GM10266 (cell line): ENCODE data around the gene SNX6.

Experiments used
- DNase-seq: peaks from one replicate; pipeline ENCODE4 v3.0.0; 2012; ENCODE audit errors: extremely low spot score
- TF ChIP-seq, protein P1 (sequence below): IDR thresholded peaks from 2 replicates; pipeline ENCODE4 v1.5.1; 2012; ENCODE audit warnings: mild to moderate bottlenecking, low read depth; ENCODE audit not compliant: control insufficient read depth, insufficient read depth; ENCODE audit errors: missing control alignments

SNX6 gene

GRCh38 chr14:34593740-34594375, 36.1 kb downstream of the SNX6 start:
- TF ChIP-seq, protein P1, sequence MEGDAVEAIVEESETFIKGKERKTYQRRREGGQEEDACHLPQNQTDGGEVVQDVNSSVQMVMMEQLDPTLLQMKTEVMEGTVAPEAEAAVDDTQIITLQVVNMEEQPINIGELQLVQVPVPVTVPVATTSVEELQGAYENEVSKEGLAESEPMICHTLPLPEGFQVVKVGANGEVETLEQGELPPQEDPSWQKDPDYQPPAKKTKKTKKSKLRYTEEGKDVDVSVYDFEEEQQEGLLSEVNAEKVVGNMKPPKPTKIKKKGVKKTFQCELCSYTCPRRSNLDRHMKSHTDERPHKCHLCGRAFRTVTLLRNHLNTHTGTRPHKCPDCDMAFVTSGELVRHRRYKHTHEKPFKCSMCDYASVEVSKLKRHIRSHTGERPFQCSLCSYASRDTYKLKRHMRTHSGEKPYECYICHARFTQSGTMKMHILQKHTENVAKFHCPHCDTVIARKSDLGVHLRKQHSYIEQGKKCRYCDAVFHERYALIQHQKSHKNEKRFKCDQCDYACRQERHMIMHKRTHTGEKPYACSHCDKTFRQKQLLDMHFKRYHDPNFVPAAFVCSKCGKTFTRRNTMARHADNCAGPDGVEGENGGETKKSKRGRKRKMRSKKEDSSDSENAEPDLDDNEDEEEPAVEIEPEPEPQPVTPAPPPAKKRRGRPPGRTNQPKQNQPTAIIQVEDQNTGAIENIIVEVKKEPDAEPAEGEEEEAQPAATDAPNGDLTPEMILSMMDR: no peak
- DNase-seq: no peak

DNA sequence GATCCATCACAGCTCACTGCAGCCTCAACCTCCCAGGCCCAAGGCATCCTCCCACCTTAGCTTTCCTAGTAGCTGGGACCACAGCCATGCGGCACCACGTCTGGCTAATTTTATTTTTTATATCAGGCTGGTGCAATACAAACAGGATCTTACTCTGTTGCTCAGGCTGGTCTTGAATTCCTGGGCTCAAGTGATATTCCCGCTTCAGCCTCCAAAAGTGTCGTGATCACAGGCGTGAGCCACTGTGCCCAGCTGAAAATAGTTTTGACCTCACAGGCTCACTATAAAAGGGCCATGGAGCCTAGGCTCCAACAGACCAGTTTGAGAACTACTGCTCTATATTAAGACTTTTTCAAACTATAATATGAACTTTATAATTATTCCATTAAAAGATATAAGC, 37.3 kb downstream of the SNX6 start:
- no peak for DNase-seq
- TF ChIP-seq, protein P1: no peak

- DNase-seq: no peak
- TF ChIP-seq, protein P1: no peak
These were observed 46.4 kb downstream of the SNX6 start for GRCh38 chr14:34583525-34583924.

- no peak for DNase-seq
- TF ChIP-seq, protein P1: no peak
These were observed 47.7 kb downstream of the SNX6 start for GRCh38 chr14:34582117-34582680.

DNA sequence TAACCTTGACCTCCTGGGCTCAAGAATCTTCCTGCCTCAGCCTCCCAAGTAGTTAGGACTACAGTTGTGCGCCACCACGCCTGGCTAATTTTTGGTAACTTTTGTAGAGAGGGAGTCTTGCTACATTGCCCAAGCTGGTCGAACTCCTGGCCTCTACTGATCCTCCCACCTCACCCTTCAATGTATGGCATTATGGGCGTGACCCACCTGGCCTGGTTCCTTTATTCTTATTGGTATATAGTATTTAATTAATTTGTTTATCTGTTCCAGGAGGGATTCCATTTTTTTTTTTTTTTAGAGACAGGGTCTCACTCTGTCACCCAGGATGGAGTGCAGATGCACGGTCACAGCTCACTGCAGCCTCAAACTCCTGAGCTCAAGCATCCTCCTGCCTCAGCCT, 49.6 kb downstream of the SNX6 start:
- TF ChIP-seq, protein P1: no peak
- no peak for DNase-seq

DNA sequence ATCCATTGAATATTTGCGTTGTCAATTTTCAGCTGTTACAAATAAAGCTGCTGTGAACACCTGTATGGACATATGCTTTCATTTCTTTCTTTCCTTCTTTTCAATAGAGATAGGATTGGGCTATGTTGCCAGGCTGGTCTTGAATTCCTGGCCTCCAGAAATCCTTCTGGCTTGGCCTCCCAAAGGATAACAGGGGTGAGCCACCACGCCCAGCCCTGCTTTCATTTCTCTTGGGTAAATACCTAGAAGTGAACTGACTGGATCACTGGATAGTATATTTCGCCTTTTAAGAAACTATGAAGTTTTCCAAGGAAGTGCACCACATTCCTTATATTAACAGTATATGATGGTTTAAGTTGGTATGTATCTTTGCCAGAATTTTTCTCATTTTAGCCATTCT, 58.2 kb downstream of the SNX6 start:
- no peak for DNase-seq
- TF ChIP-seq, protein P1: no peak

GRCh38 chr14:34569750-34570149, 60.2 kb downstream of the SNX6 start:
- no peak for DNase-seq
- TF ChIP-seq, protein P1: no peak
